Activated B cell treated with CpG ODN at 0.5 μM for 24 hours (primary cell): ENCODE data around the gene GARRE1. TPM values are rescaled to one million over a fixed set of nuclear protein-coding genes. Genes with fewer than 3 reads are reported as not detected.
A peak's percentile ranks its signal among the peaks of the same experiment; 100 is the strongest.

Source experiments
- ATAC-seq: fragments of 200-7000 bp; cut with Tn5 transposase; one replicate; pipeline ENCODE4 v1.10.0; 2021; ENCODE audit warnings: low read depth, mild to moderate bottlenecking, moderate library complexity
- CTCF ChIA-PET: fragments of 350-600 bp; sonication (Branson Sonifier 250); formaldehyde crosslinking; loops from one replicate; lab custom pipeline; 2021; ENCODE audit warnings: antibody characterized with exemption; lab: Charles Lee
- POLR2A ChIA-PET: fragments of 350-600 bp; sonication (Branson Sonifier 250); formaldehyde crosslinking; loops from one replicate; lab custom pipeline; 2021; ENCODE audit warnings: antibody characterized with exemption; lab: Charles Lee
- DNase-seq: peaks from one replicate; pipeline ENCODE4 v3.0.0; 2022
- H3K27ac Mint-ChIP-seq: one replicate; pipeline ENCODE4 v1.8.0; 2020; ENCODE audit warnings: mixed read lengths
- H3K27me3 Mint-ChIP-seq: one replicate; pipeline ENCODE4 v1.8.0; 2021; ENCODE audit warnings: mixed read lengths
- H3K36me3 Mint-ChIP-seq: one replicate; pipeline ENCODE4 v1.8.0; 2021; ENCODE audit warnings: low read depth, mixed read lengths
- H3K4me1 Mint-ChIP-seq: one replicate; pipeline ENCODE4 v1.8.0; 2021; ENCODE audit warnings: mixed read lengths
- H3K4me3 Mint-ChIP-seq: one replicate; pipeline ENCODE4 v1.8.0; 2020; ENCODE audit warnings: mild to moderate bottlenecking, mixed read lengths
- H3K9me3 Mint-ChIP-seq: one replicate; pipeline ENCODE4 v1.8.0; 2020; ENCODE audit warnings: mixed read lengths
- CTCF ChIP-seq: fragments of 200-600 bp; IDR thresholded peaks from one replicate; pipeline ENCODE4 v1.8.0; 2022; ENCODE audit warnings: antibody characterized with exemption, mild to moderate bottlenecking
- intact Hi-C: fragments of 100-400 bp; cut with micrococcal nuclease; formaldehyde crosslinking; loops from one replicate; pipeline ENCODE4 v1.15.1; 2024
- total RNA-seq: library from RNA; stranded (reverse); gene quantifications from 2 replicates; pipeline ENCODE4 v1.2.3, GENCODE V29; 2022

The GARRE1 gene
- total RNA-seq, 1 donor from 2014 or later, result 30.6 TPM

- ATAC-seq (no peak), DNase-seq (no peak)
- ChIA-PET POLR2A (no interaction called here), CTCF (interaction anchor here (0.9 kb wide), 1 partner anchor 9 kb away, joined by 3 read pairs; no protein-coding TSS in a partner anchor)
- Mint-ChIP-seq H3K9me3 (no peaks in the 10 kb centered on the region), H3K27me3 (no peaks in the 10 kb centered on the region), H3K36me3 (peaks cover 26% of the 10 kb centered on the region), H3K4me1 (peaks cover 60% of the 10 kb centered on the region), H3K4me3 (no peak overlapping the region), H3K27ac (no peak overlapping the region)
- intact Hi-C loops, result loop anchor here (10.0 kb wide), 1 partner anchor 1090 kb away; no protein-coding TSS in a partner anchor
- no peak for TF ChIP-seq CTCF
Observed at GRCh38 chr19:34265221-34265650, 10.9 kb downstream of the GARRE1 start.

GRCh38 chr19:34269081-34269480 lies 14.7 kb downstream of the GARRE1 start:
- ATAC-seq, result no peak
- H3K27ac Mint-ChIP-seq, result peak overlapping the region; percentile 95

GRCh38 chr19:34269489-34269888 lies 15.1 kb downstream of the GARRE1 start:
- Mint-ChIP-seq H3K27ac (peak overlapping the region; percentile 95), H3K27me3 (no peaks in the 10 kb centered on the region), H3K9me3 (no peaks in the 10 kb centered on the region), H3K4me1 (peaks cover 84% of the 10 kb centered on the region), H3K4me3 (peak overlapping the region; percentile 77), H3K36me3 (peaks cover 16% of the 10 kb centered on the region)
- peak; percentile 15 for ATAC-seq
- intact Hi-C loops, result loop anchor here (10.0 kb wide), 1 partner anchor 1095 kb away; no protein-coding TSS in a partner anchor
- POLR2A ChIA-PET, result interaction anchor here (0.7 to 3.4 kb wide), 11 partner anchors 8 to 161 kb away, joined by 3 to 19 read pairs (median 7); partner anchors contain the start of gene GARRE1
- TF ChIP-seq CTCF, result no peak
- CTCF ChIA-PET, result interaction anchor here (0.7 to 1.6 kb wide), 3 partner anchors 20 to 77 kb away, joined by 3 to 4 read pairs (median 3); no protein-coding TSS in a partner anchor
- no peak for DNase-seq

More at GRCh38 chr19:34269081-34269480, 14.7 kb downstream of the GARRE1 start:
- no peak for DNase-seq
- peaks cover 16% of the 10 kb centered on the region for H3K36me3 Mint-ChIP-seq
- peak overlapping the region; percentile 29 for H3K4me3 Mint-ChIP-seq
- CTCF ChIA-PET, result interaction anchor here (1.5 to 1.6 kb wide), 2 partner anchors 42 to 77 kb away, joined by 3 to 4 read pairs; no protein-coding TSS in a partner anchor
- POLR2A ChIA-PET, result interaction anchor here (0.9 to 3.4 kb wide), 9 partner anchors 8 to 98 kb away, joined by 3 to 19 read pairs (median 7); partner anchors contain the start of gene GARRE1
- intact Hi-C loops, result loop anchor here (10.0 kb wide), 1 partner anchor 1094 kb away; no protein-coding TSS in a partner anchor
- H3K9me3 Mint-ChIP-seq, result no peaks in the 10 kb centered on the region
- TF ChIP-seq CTCF, result no peak
- no peaks in the 10 kb centered on the region for H3K27me3 Mint-ChIP-seq
- H3K4me1 Mint-ChIP-seq, result peaks cover 82% of the 10 kb centered on the region

GRCh38 chr19:34269968-34270621 lies 15.7 kb downstream of the GARRE1 start:
- no peak for TF ChIP-seq CTCF
- Mint-ChIP-seq H3K36me3 (peaks cover 16% of the 10 kb centered on the region), H3K4me3 (peak overlapping the region; percentile 77), H3K27ac (peak overlapping the region; percentile 95), H3K9me3 (no peaks in the 10 kb centered on the region), H3K4me1 (peaks cover 85% of the 10 kb centered on the region), H3K27me3 (no peaks in the 10 kb centered on the region)
- DNase-seq (peak; percentile 47), ATAC-seq (peak; percentile 87)
- ChIA-PET POLR2A (interaction anchor here (0.5 to 3.4 kb wide), 15 partner anchors 9 to 407 kb away, joined by 3 to 19 read pairs (median 4); partner anchors contain the start of genes GARRE1 and ZNF302), CTCF (interaction anchor here (0.7 to 1.6 kb wide), 3 partner anchors 21 to 76 kb away, joined by 3 to 4 read pairs (median 3); no protein-coding TSS in a partner anchor)
- intact Hi-C loops, result loop anchor here (1.0 to 10.0 kb wide), 3 partner anchors 15 to 1095 kb away; no protein-coding TSS in a partner anchor
